ENCODE results near the gene SPATA24. TPM values are rescaled to one million over a fixed set of nuclear protein-coding genes. Genes with fewer than 3 reads are reported as not detected.

The SPATA24 gene
- total RNA-seq, 1 experiment from 2014 or later = 6.5 TPM

DNA sequence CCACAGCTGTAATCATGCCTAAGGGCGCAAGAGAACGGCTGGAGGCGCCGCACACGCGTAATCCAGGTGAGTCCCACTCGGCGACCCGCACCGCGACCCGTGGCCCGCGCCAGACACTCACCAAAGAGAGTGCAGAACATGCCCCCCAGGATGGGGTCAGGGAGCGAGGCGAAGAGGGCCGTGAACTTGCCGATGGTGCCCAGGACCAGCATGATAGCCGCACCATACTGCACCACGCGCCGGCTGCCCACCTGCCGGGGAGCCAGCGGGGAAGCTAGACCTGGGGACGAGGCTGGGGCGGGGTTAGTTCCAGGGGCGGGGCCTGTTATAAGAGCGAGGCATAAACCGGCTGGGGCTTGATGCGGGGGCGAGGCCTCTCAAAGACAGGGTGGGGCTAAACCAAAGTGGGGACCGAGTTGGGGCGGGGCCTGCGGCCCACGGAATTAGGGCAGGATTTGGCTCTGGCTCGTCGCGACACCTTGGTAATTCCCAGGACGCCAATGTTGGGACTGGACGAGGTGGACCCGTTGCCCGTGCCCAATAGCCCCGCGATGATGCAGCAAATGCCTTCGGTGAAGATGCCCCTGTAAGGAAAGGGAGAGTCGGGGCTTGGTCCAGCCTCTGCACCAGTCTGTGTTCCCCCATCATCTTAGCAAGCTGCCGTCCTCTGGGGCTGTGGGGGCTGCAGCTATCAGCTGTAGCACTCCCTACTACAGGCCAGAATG lies 25.6 kb downstream of the SPATA24 start:
- TF ChIP-seq EZH2 (IDR thresholded peaks at IDR 0.05; ENCODE audit: low read depth) = no peak
- TF ChIP-seq, protein P1, sequence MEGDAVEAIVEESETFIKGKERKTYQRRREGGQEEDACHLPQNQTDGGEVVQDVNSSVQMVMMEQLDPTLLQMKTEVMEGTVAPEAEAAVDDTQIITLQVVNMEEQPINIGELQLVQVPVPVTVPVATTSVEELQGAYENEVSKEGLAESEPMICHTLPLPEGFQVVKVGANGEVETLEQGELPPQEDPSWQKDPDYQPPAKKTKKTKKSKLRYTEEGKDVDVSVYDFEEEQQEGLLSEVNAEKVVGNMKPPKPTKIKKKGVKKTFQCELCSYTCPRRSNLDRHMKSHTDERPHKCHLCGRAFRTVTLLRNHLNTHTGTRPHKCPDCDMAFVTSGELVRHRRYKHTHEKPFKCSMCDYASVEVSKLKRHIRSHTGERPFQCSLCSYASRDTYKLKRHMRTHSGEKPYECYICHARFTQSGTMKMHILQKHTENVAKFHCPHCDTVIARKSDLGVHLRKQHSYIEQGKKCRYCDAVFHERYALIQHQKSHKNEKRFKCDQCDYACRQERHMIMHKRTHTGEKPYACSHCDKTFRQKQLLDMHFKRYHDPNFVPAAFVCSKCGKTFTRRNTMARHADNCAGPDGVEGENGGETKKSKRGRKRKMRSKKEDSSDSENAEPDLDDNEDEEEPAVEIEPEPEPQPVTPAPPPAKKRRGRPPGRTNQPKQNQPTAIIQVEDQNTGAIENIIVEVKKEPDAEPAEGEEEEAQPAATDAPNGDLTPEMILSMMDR (conservative IDR thresholded peaks at IDR 0.05) = no peak
- H3K9me3 ChIP-seq (ENCODE audit: insufficient read depth, low read depth) = no peaks in the 10 kb centered on the region
- no peak overlapping the region for H3K4me2 ChIP-seq
- H3K27me3 ChIP-seq (ENCODE audit: insufficient read depth, low read depth) = no peaks in the 10 kb centered on the region
- peaks cover 32% of the 10 kb centered on the region for H3K4me1 ChIP-seq (replicated peaks; ENCODE audit: insufficient read depth)
- no peak overlapping the region for H3K27ac ChIP-seq
- H4K20me1 ChIP-seq (ENCODE audit: insufficient read depth) = no peaks in the 10 kb centered on the region
- no peaks in the 10 kb centered on the region for H3K9me2 ChIP-seq (ENCODE audit: insufficient read depth)
- no peaks in the 10 kb centered on the region for H3K36me3 ChIP-seq (ENCODE audit: low read depth)
- BruUV-seq (replicated peaks) = no TSS peak
- ChIA-PET CTCF (interaction anchor here (0.7 kb wide), 1 partner anchor 491 kb away, joined by 4 read pairs; no protein-coding TSS in a partner anchor), POLR2A (ENCODE audit: unreplicated experiment) (no interaction called here)
- H2AFZ ChIP-seq = no peak overlapping the region
- DNase-seq = no peak
- intact Hi-C loops (cut with micrococcal nuclease; ENCODE audit: unreplicated experiment) = no loop called here
- H3K4me3 ChIP-seq = no peak overlapping the region
- no peaks in the 10 kb centered on the region for H3K79me2 ChIP-seq (ENCODE audit: low read depth)
- H3F3A ChIP-seq (ENCODE audit: insufficient read depth, low read depth) = peaks cover 21% of the 10 kb centered on the region

GRCh38 chr5:139377226-139377625 lies 26.7 kb downstream of the SPATA24 start:
- peaks cover 23% of the 10 kb centered on the region for H3F3A ChIP-seq (ENCODE audit: insufficient read depth, low read depth)
- H3K4me3 ChIP-seq = no peak overlapping the region
- H3K9me2 ChIP-seq (ENCODE audit: insufficient read depth) = no peaks in the 10 kb centered on the region
- no peaks in the 10 kb centered on the region for H3K36me3 ChIP-seq (ENCODE audit: low read depth)
- TF ChIP-seq, protein P1 (conservative IDR thresholded peaks at IDR 0.05) = no peak
- TF ChIP-seq EZH2 (IDR thresholded peaks at IDR 0.05; ENCODE audit: low read depth) = no peak
- no peak overlapping the region for H2AFZ ChIP-seq
- CTCF ChIA-PET = interaction anchor here (0.7 kb wide), 1 partner anchor 490 kb away, joined by 4 read pairs; no protein-coding TSS in a partner anchor
- H3K4me1 ChIP-seq (replicated peaks; ENCODE audit: insufficient read depth) = peaks cover 32% of the 10 kb centered on the region
- no peak for DNase-seq
- no peaks in the 10 kb centered on the region for H3K79me2 ChIP-seq (ENCODE audit: low read depth)
- BruUV-seq (replicated peaks) = no TSS peak
- no peaks in the 10 kb centered on the region for H3K9me3 ChIP-seq (ENCODE audit: insufficient read depth, low read depth)
- H3K27ac ChIP-seq = no peak overlapping the region
- H3K4me2 ChIP-seq = no peak overlapping the region
- POLR2A ChIA-PET (ENCODE audit: unreplicated experiment) = no interaction called here
- intact Hi-C loops (cut with micrococcal nuclease; ENCODE audit: unreplicated experiment) = no loop called here
- no peaks in the 10 kb centered on the region for H4K20me1 ChIP-seq (ENCODE audit: insufficient read depth)
- no peaks in the 10 kb centered on the region for H3K27me3 ChIP-seq (ENCODE audit: insufficient read depth, low read depth)

DNA sequence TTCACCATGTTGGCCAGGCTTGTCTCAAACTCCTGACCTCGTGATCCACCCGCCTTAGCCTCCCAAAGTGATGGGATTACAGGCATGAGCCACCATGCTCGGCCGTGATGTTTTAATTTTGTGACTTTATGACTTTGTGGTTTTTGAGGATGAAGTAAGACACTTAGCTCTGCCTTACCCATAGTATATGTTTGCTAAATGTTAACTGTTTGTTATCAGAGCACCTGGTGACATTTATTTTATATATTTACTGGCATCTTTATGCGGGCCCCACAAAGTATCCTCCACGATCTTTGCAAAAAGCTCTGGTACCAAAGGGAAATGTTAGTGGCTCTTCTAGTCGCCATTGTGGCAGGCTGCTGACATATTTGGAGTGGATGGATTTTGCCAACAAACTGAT lies 27.5 kb downstream of the SPATA24 start:
- Histone ChIP-seq H2AFZ (no peak overlapping the region), H3K36me3 (ENCODE audit: low read depth) (peaks cover 8% of the 10 kb centered on the region; the same call in 1 of the 2 replicates), H3K4me2 (no peak overlapping the region), H3K27ac (no peak overlapping the region), H3K79me2 (ENCODE audit: low read depth) (no peaks in the 10 kb centered on the region), H3K4me3 (no peak overlapping the region), H3K9me2 (ENCODE audit: insufficient read depth) (no peaks in the 10 kb centered on the region), H3K9me3 (ENCODE audit: insufficient read depth, low read depth) (no peaks in the 10 kb centered on the region), H4K20me1 (ENCODE audit: insufficient read depth) (no peaks in the 10 kb centered on the region), H3K27me3 (ENCODE audit: insufficient read depth, low read depth) (no peaks in the 10 kb centered on the region), H3K4me1 (replicated peaks; ENCODE audit: insufficient read depth) (peaks cover 33% of the 10 kb centered on the region), H3F3A (ENCODE audit: insufficient read depth, low read depth) (peaks cover 32% of the 10 kb centered on the region)
- DNase-seq = no peak
- ChIA-PET POLR2A (ENCODE audit: unreplicated experiment) (no interaction called here), CTCF (no interaction called here)
- TF ChIP-seq EZH2 (IDR thresholded peaks at IDR 0.05; ENCODE audit: low read depth) = no peak
- TF ChIP-seq, protein P1 (conservative IDR thresholded peaks at IDR 0.05) = no peak
- intact Hi-C loops (cut with micrococcal nuclease; ENCODE audit: unreplicated experiment) = no loop called here
- no TSS peak for BruUV-seq (replicated peaks)
